Endometrium (tissue), 2 donors: ENCODE data around the gene UGT2B7.
"Not testable (repeated sequence)": the region's sequence is repeated elsewhere in the genome, so short reads cannot be mapped to it uniquely, and the experiment has no call there.

ENCODE experiments used
- FAIRE-seq: peaks from 2 replicates; lab custom pipeline; 2012; peaks lifted over from hg19 to GRCh38; lab: Jason Lieb, UNC
- donor health status: control.
- donor health status: control.

The UGT2B7 gene

DNA sequence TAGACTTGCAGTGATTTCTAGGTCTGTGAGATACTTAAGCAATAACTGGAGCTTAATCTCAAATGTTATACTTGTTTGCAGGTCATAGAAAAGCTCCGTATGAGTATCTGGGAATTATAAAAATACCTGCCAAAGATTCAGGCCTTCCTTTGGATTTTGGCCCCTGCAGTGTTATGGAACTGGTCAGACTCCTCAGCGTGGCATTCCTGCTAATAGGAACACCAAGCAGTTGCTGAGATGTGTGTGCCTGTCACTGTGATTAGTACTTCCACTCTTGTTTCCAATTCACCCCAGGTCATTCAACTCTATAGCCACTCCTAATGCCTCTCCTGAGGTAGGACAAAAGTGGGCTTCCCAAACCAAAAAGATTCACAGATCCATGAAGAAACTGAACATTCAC lies 7.8 kb upstream of the UGT2B7 start:
- no peak for FAIRE-seq

DNA sequence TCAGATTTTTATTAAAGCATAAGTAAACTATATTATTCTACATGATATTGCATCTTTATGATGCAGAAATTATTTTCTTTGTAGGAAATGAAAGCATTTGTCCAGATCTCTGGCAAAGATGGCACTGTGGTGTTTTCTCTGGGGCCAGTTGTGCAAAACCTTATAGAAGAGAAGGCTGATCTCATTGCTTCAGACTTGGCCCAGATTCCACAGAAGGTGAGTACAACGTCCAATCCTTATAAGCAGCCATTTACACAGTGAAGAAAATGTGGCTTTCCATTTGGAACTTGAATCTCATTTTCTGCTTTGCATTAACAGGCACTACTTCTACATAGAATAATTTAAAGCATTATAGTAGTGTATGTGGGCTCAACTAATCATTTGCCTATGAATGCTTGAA lies 6.9 kb upstream of the UGT2B7 start:
- FAIRE-seq: no peak

DNA sequence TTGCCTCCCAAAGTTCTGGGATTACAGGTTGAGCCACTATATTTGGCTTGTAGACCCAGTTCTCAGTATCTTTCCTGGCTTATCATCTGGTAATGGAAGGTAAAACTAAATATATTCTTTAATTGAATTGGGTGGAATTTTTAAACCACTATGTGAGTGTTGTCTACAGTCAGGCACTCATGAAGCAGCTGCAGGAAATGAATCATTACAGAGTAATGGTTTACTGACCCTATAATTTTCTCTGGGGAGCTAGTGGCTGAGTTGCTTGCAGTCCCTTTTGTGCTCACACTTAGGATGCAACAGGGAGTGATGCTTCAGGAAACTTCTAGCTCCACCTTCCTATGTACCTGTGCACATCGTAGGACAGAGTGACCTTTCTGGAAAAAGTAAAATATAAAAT lies 4.1 kb upstream of the UGT2B7 start:
- FAIRE-seq: no peak

DNA sequence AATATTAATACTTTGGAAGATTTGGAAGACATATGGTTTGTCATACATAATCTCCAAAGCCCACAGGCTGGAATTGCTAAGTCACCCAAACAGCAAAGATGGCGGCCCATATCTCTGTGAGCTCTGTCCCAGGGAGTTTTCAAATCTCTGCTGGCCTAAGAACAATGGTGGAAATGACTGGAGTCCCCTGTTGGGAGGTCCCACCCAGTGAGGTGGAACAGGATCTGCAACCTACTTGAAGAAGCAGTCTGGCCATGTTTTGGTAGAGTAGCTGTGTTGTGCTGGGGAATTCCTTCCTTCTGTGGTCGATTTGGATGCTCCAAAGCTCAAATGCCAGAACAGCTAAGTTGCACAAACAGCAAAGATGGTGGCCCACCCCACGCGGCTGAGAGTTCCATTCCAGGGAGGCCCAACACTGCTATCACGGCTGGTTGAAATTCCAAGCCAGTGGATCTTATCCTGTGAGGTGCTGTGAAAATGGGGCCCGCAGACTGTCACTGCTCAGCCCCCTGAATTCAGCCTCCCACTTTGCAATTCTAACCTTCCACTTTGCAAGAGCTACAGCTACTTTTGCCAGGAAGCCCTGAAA lies 3.2 kb upstream of the UGT2B7 start:
- no peak for FAIRE-seq

DNA sequence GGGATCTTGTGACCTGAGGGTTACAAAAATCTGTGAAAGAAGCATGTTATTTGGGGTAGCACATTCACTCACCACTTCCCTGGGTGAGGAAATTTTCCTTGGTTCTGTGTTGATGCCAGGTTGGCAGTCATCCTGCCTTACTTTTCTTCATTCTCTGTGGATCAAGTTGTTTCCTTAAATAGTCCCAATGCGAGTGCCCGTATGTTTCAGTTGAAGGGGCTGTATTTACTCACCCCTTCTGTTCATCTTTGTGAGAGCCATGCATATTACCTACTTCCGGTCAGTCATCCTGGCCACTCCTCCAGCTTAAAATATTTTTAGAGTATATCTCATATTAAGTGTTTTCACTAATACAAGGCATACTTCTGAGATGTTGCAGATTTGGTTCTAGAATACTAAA lies 2.6 kb upstream of the UGT2B7 start:
- no peak for FAIRE-seq

GRCh38 chr4:69095301-69095731 lies 958 bp upstream of the UGT2B7 start:
- no peak for FAIRE-seq

DNA sequence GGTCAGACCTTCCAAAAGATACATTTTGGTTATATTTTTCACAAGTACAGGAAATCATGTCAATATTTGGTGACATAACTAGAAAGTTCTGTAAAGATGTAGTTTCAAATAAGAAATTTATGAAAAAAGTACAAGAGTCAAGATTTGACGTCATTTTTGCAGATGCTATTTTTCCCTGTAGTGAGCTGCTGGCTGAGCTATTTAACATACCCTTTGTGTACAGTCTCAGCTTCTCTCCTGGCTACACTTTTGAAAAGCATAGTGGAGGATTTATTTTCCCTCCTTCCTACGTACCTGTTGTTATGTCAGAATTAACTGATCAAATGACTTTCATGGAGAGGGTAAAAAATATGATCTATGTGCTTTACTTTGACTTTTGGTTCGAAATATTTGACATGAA lies 536 bp downstream of the UGT2B7 start:
- no peak for FAIRE-seq

- no peak for FAIRE-seq
Measured at GRCh38 chr4:69098470-69098869, 2.2 kb downstream of the UGT2B7 start.

- FAIRE-seq: no peak
Measured at GRCh38 chr4:69099910-69100309, 3.6 kb downstream of the UGT2B7 start.

- FAIRE-seq: not testable (repeated sequence)
Measured at GRCh38 chr4:69102668-69103067, 6.4 kb downstream of the UGT2B7 start.

DNA sequence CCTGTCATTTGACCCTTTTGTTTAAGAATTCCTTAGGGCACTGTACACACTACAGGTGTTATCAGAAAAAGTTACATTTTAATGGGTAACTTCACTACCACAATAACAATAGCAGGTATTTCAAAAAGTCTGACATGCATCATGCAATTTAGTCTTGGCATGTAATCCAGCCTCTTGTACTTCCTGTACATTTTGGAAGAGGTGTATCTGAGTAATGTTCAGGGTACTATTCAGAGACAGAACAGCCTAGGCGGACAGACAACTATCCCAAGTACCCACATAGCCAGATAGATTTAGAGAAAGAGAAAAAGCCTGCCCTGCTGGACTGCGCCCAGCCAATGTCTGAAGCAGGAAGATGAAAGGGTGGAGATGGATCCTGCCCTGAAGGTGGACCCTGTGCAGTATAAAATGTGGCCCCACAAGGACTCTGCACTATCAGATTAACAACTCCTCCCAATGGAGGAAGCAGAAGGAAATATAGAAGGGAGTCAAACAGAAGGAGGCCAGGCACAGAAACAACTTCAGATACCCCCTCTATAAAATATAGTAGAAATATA lies 8.5 kb downstream of the UGT2B7 start:
- no peak for FAIRE-seq

DNA sequence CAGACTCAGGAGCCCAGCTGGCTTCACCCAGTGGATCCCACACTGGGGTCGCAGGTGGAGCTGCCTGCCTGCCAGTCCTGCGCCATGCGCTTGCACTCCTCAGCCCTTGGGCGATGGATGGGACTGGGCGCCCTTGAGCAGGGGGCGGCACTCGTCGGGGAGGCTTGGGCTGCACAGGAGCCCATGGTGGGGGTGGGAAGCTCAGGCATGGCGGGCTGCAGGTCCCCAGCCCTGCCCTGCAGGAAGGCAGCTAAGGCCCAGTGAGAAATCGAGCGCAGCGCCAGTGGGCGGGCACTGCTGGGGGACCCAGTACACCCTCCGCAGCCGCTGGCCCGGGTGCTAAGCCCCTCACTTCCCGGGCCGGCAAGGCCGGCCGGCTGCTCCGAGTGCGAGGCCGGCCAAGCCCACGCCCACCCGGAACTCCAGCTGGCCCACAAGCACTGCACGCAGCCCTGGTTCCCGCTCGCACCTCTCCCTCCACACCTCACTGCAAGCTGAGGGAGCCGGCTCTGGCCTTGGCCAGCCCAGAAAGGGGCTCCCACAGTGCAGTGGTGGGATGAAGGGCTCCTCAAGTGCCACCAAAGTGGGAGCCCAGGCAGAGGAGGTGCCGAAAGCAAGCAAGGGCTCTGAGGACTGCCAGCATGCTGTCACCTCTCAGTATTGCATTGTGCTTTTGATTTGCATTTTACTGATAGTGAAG lies 19.0 kb downstream of the UGT2B7 start:
- FAIRE-seq: not testable (repeated sequence)

GRCh38 chr4:69115851-69116213 lies 19.6 kb downstream of the UGT2B7 start:
- no peak for FAIRE-seq

GRCh38 chr4:69116645-69117321 lies 20.5 kb downstream of the UGT2B7 start:
- FAIRE-seq: no peak

DNA sequence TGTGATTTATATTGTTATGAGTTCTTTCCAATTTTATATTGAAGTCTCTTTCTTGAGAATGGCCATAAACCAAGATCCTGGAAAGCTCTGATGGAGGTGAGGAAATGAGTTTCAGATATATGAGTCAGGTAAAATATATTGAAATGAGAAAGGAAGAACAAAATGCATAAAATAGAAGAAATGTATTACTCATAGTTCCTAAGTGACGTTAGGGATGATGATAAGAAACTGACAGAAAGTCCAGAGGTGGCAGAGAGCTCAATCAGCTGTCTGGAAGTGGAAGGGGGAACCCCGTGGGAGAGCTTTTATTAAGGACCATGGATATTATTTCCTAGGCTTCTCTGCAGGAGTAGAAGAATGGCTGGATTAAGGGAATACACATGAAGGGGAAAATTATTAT lies 24.6 kb downstream of the UGT2B7 start:
- FAIRE-seq: no peak

GRCh38 chr4:69122476-69122875 lies 26.2 kb downstream of the UGT2B7 start:
- FAIRE-seq: no peak

GRCh38 chr4:69124941-69125340 lies 28.7 kb downstream of the UGT2B7 start:
- FAIRE-seq: no peak

DNA sequence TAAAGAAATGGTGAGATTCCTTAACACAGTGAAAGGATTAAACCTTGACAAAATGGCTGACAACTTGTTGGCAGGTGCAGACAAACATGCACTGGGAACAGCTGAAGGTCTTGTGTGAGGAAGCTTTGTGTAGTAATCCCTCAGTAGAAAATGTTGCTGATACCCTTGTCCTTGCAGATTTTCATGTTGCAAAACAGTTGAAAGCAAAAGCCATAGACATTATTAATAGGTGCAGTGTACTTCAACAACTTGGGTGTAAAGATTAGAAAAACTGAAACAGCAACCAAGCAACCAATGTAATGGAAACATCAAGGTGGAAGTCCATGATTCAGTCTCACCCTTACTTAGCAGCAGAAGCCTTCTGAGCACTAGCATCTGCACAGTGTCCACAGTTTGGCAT lies 29.8 kb downstream of the UGT2B7 start:
- FAIRE-seq: no peak

GRCh38 chr4:69133993-69134392 lies 37.7 kb downstream of the UGT2B7 start:
- FAIRE-seq: no peak

- peak; percentile 18 for FAIRE-seq
Measured at GRCh38 chr4:69134471-69134870, 38.2 kb downstream of the UGT2B7 start.

DNA sequence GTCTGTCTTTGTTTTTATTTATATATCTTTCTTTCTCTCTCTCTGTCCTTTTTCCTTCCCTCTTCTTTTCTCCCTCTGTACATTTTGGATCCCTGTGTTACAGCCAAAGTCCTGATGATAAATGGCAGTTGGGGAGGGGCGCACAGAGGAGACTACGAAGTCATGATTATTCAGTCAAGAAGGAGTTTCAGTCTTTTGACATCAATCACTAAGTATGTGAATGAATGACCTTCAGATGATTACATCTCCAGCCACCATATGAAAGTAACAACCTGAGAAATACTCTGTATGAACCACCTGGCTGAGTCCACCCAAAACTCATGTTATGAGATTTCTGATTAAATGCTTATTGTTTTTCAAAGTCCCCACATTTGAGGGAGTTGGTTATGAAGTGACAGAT lies 45.0 kb downstream of the UGT2B7 start:
- no peak for FAIRE-seq

GRCh38 chr4:69147334-69147733 lies 51.1 kb downstream of the UGT2B7 start:
- no peak for FAIRE-seq

DNA sequence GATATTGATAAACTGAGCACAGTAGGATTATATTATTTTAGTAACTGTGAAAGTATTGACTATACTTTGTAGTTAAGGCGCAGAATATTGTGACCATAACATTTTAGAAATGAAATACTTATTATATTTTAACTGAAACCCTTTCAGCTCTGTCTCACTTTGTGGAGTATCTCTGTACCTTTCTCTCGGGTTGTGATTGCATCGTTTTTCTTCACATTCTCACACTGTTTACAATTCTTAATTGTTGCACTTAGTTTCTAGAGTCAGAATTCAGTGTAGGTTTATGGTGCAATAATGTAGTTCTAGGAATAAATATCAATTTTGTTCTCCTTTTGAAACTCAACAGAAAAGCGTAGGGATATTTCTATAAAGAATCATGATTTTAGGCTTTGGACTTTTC lies 57.7 kb downstream of the UGT2B7 start:
- FAIRE-seq: no peak
